Calu3 (cell line): ENCODE measurements around the gene GPSM1. TPM values are rescaled to one million over a fixed set of nuclear protein-coding genes. Genes with fewer than 3 reads are reported as not detected.

Experiments used
- BruUV-seq: library from RNA; stranded (reverse); fragments of 400-500 nt; replicated peaks from 2 replicates; lab custom pipeline; 2021; lab: Mats Ljungman, UMichigan
- CTCF ChIA-PET: fragments of 300-600 bp; sonication (Branson Sonifier 250); formaldehyde crosslinking; loops from one replicate; lab custom pipeline; 2022; ENCODE audit warnings: antibody characterized with exemption; lab: Charles Lee
- DNase-seq: peaks from one replicate; pipeline ENCODE4 v3.0.0; 2022
- H3K27ac Mint-ChIP-seq: one replicate; pipeline ENCODE4 v1.8.0; 2022; ENCODE audit warnings: mixed read lengths; ENCODE audit not compliant: unreplicated experiment
- H3K27me3 Mint-ChIP-seq: one replicate; pipeline ENCODE4 v1.8.0; 2022; ENCODE audit warnings: mixed read lengths; ENCODE audit not compliant: unreplicated experiment
- H3K36me3 Mint-ChIP-seq: one replicate; pipeline ENCODE4 v1.8.0; 2022; ENCODE audit warnings: mild to moderate bottlenecking, moderate library complexity, mixed read lengths; ENCODE audit not compliant: insufficient read depth, unreplicated experiment
- H3K4me1 Mint-ChIP-seq: one replicate; pipeline ENCODE4 v1.8.0; 2022; ENCODE audit warnings: mild to moderate bottlenecking, low read depth, mixed read lengths; ENCODE audit not compliant: unreplicated experiment
- H3K4me3 Mint-ChIP-seq: one replicate; pipeline ENCODE4 v1.8.0; 2022; ENCODE audit warnings: mild to moderate bottlenecking, low read depth, moderate library complexity, mixed read lengths; ENCODE audit not compliant: unreplicated experiment
- H3K9me3 Mint-ChIP-seq: one replicate; pipeline ENCODE4 v1.8.0; 2022; ENCODE audit warnings: low read depth, mixed read lengths; ENCODE audit not compliant: unreplicated experiment
- CTCF ChIP-seq: fragments of 200-600 bp; IDR thresholded peaks from one replicate; pipeline ENCODE4 v1.8.0; 2022; ENCODE audit warnings: antibody characterized with exemption; ENCODE audit not compliant: unreplicated experiment
- intact Hi-C: fragments of 100-400 bp; cut with micrococcal nuclease; formaldehyde crosslinking; loops from one replicate; pipeline ENCODE4 v1.10.0; 2022; ENCODE audit not compliant: unreplicated experiment
- total RNA-seq: library from RNA; stranded (reverse); gene quantifications from 2 replicates; pipeline ENCODE4 v1.2.3, GENCODE V29; 2022

GPSM1 gene
- total RNA-seq, 1 experiment from 2014 or later: 3.9 TPM

DNA sequence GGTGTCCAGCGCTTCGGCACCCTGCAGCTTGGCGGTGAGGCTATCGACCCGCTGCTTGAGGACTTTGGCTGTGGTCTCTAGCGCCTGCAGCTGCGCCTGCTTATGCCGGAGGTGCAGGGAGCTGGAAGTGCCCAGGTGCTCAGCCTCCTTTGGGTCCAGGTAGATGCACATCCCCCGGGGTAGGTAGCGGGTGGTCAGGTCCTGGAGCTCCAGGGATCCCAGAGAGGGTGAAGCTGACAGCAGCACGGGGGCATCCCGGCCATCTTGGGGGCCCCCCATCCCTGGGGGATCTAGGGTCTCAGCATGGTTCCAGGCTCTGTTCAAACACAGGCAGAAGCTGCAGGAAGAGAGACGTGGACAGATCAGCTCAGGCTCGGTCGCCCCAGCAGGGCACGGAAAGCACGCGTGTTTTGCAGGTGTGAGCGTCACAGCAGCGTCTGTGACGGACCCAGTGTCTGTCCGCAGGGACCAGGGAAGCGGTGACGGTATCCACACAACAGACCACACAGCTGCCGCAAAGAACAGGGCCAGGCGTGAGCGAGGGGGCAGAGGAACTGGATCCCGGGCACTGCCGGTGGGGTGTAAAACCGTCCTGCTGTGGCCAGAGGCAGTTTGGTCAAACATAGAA is 40.9 kb upstream of the GPSM1 start:
- peaks cover 20% of the 10 kb centered on the region for H3K27me3 Mint-ChIP-seq
- H3K4me1 Mint-ChIP-seq: no peaks in the 10 kb centered on the region
- H3K9me3 Mint-ChIP-seq: no peaks in the 10 kb centered on the region
- no TSS peak for BruUV-seq
- no peak for DNase-seq
- no peak overlapping the region for H3K4me3 Mint-ChIP-seq
- H3K36me3 Mint-ChIP-seq: no peaks in the 10 kb centered on the region
- intact Hi-C loops: loop anchor here (10.0 kb wide), 1 partner anchor 142 kb away; no protein-coding TSS in a partner anchor
- TF ChIP-seq CTCF: no peak
- H3K27ac Mint-ChIP-seq: no peak overlapping the region
- CTCF ChIA-PET: no interaction called here

- BruUV-seq: no TSS peak
- Mint-ChIP-seq H3K27ac (no peak overlapping the region), H3K9me3 (no peaks in the 10 kb centered on the region), H3K36me3 (no peaks in the 10 kb centered on the region), H3K4me3 (no peak overlapping the region), H3K27me3 (peaks cover 20% of the 10 kb centered on the region), H3K4me1 (no peaks in the 10 kb centered on the region)
- CTCF ChIA-PET: no interaction called here
- TF ChIP-seq CTCF: no peak
- intact Hi-C loops: loop anchor here (10.0 kb wide), 1 partner anchor 142 kb away; no protein-coding TSS in a partner anchor
- no peak for DNase-seq
These were observed 40.4 kb upstream of the GPSM1 start for GRCh38 chr9:136286987-136287379.

- H3K4me1 Mint-ChIP-seq: no peaks in the 10 kb centered on the region
- intact Hi-C loops: loop anchor here (10.0 kb wide), 1 partner anchor 143 kb away; no protein-coding TSS in a partner anchor
- no peak for TF ChIP-seq CTCF
- peaks cover 20% of the 10 kb centered on the region for H3K27me3 Mint-ChIP-seq
- DNase-seq: no peak
- H3K9me3 Mint-ChIP-seq: no peaks in the 10 kb centered on the region
- no peaks in the 10 kb centered on the region for H3K36me3 Mint-ChIP-seq
- H3K27ac Mint-ChIP-seq: no peak overlapping the region
- no peak overlapping the region for H3K4me3 Mint-ChIP-seq
- CTCF ChIA-PET: no interaction called here
- BruUV-seq: no TSS peak
These were observed 39.2 kb upstream of the GPSM1 start for GRCh38 chr9:136287960-136288753.

- no TSS peak for BruUV-seq
- H3K36me3 Mint-ChIP-seq: no peaks in the 10 kb centered on the region
- H3K27ac Mint-ChIP-seq: no peak overlapping the region
- H3K4me3 Mint-ChIP-seq: no peak overlapping the region
- H3K27me3 Mint-ChIP-seq: peaks cover 20% of the 10 kb centered on the region
- CTCF ChIA-PET: no interaction called here
- H3K4me1 Mint-ChIP-seq: no peaks in the 10 kb centered on the region
- TF ChIP-seq CTCF: no peak
- no peak for DNase-seq
- intact Hi-C loops: loop anchor here (10.0 kb wide), 1 partner anchor 145 kb away; no protein-coding TSS in a partner anchor
- H3K9me3 Mint-ChIP-seq: no peaks in the 10 kb centered on the region
These were observed 37.5 kb upstream of the GPSM1 start for GRCh38 chr9:136289651-136290507.
